ENCODE results near the gene IL1R1.

IL1R1 gene

DNA sequence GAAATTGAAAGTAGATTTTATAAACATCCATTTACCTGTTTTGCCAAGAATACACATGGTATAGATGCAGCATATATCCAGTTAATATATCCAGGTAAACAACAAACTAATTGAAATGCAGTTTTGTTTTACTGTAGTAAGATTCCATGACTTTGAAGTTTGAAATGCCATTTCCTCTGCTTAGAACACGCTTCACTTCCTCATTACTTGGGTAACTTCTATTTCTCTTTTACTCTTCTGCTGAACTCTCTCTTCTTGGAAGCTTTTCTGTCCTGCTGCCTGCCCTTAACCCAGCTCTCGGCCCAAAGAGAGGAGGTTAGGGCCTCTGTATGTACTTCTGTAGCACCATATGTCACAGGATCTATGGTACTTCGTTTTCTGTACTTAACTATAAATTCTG lies 30.2 kb downstream of the IL1R1 start:
- DNase-seq (ENCODE audit: low read depth, low spot score), result no peak

DNA sequence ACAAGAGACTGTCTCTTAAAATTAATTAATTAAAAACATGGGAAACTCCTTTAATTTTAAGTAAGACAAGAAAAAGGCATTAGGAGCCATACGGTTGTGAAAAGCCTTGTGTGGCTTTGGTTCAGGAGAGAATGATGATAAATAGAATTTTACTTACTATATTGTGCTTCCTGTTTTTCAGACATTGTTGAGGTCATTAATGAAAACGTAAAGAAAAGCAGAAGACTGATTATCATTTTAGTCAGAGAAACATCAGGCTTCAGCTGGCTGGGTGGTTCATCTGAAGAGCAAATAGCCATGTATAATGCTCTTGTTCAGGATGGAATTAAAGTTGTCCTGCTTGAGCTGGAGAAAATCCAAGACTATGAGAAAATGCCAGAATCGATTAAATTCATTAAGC lies 33.6 kb downstream of the IL1R1 start:
- no peak for DNase-seq (ENCODE audit: low read depth, low spot score)

DNA sequence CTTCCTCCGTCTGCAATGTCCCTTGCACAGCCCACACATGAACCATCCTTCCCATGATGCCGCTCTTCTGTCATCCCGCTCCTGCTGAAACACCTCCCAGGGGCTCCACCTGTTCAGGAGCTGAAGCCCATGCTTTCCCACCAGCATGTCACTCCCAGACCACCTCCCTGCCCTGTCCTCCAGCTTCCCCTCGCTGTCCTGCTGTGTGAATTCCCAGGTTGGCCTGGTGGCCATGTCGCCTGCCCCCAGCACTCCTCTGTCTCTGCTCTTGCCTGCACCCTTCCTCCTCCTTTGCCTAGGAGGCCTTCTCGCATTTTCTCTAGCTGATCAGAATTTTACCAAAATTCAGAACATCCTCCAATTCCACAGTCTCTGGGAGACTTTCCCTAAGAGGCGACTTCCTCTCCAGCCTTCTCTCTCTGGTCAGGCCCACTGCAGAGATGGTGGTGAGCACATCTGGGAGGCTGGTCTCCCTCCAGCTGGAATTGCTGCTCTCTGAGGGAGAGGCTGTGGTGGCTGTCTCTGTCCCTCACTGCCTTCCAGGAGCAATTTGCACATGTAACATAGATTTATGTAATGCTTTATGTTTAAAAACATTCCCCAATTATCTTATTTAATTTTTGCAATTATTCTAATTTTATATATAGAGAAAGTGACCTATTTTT lies 35.4 kb downstream of the IL1R1 start:
- DNase-seq (ENCODE audit: low read depth, low spot score), result no peak

DNA sequence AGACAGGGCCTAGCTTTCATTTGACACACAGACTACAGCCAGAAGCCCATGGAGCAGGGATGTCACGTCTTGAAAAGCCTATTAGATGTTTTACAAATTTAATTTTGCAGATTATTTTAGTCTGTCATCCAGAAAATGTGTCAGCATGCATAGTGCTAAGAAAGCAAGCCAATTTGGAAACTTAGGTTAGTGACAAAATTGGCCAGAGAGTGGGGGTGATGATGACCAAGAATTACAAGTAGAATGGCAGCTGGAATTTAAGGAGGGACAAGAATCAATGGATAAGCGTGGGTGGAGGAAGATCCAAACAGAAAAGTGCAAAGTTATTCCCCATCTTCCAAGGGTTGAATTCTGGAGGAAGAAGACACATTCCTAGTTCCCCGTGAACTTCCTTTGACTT lies 36.5 kb downstream of the IL1R1 start:
- no peak for DNase-seq (ENCODE audit: low read depth, low spot score)

DNA sequence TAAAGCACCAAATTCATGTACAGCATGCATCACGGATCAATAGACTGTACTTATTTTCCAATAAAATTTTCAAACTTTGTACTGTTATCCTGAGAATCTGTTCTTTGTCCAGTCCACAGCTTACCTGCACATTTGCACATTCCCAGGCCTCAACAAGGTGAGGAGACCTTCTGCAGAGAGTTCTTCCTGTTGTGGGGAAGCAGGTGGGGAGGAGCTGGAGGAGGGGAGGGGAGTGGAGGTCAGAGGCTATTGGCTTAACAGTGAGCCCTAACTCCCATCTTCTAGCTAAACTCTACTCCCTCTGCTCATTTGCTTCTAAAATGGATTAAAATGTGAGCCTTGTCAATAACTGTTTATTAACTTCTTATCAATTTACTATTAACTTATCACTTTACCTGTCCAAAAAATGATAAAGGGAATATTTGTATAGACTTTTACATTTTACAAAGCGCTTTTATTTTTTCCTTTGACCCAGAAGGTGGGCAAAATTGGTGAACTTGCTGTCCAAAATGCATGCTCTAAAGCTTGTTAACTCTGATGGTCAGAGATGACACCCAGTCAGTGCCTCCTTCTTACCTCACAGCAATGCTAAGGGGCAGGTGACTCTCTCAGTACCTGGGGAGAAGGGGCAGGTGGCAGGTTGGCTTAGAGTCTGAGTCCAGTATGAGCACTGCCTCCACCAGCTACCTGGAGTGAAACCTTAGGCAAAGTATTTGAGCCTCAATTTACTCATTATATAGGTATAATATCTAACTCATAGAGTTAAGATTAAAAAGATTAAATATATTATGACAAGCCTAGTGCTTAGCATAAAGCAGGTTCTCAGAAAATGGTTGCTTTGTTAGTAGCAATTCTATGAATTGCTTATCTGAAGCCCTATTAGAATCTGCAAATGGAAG lies 37.5 kb downstream of the IL1R1 start:
- no peak for DNase-seq (ENCODE audit: low read depth, low spot score)

DNA sequence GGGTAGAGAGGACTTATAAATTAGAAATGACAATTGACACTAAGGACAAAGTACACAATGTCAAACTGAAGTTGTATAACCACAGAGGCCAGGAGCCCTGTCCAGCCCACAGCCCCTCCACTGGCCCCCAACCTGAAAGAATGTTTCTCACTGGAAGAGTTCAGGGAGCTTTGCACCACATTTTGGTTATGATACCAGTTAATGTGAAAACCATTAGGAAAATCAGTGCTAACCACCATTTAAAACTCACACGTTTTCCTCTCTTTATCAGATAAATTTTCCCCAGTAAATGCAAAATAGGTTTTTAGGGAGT lies 38.1 kb downstream of the IL1R1 start:
- no peak for DNase-seq (ENCODE audit: low read depth, low spot score)

DNA sequence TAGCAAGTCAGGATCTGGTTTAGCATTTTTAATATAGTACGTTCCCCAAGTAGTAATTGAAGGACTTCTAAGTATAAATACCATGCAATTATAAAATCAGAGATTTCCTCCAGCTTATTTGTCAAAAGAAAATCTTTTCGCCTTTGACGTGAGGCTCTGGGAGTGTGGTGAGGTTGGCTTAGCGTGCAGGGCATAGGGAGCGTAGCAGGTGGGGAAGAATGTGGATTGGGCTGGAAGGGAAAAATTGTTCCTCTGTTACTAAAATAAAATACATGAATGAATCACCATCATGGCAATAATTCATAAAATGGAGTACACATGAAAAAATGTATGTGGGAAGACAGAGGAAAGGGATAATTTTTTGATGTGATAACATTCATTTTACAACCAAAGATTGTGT lies 38.8 kb downstream of the IL1R1 start:
- DNase-seq (ENCODE audit: low read depth, low spot score), result no peak

DNA sequence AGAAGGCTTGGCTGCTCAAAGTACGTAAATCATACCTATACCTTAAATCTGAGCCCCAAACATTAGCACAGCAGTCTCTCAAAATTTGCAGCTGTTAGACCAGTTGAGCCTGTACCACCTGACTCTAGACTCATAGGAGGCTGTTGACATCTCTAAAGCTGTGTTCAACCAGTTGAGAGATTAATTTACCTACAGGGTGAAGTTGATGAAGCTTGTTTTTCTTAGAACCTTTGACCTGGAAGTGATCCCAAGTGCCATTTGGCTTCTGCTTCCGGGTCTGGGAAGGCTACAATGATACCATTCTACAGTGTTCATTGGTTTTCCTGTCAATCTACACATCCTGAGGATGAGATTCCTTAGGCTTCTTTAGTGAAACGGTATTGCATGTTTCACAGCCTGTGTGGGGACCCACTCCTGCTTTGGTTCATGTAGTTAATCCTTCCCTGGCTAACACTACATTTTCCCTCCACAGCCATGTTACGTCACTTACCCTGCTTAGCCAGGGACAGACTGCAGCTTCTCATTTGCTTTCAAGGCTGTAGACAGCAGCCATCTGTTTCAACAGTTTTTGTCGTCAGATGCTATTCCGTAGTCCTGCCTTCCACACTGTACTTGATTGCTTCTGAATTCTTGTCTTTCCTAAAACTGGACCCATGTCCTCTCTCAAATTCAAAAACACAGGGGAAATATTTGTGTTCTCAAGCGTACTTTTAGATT lies 39.5 kb downstream of the IL1R1 start:
- no peak for DNase-seq (ENCODE audit: low read depth, low spot score)

DNA sequence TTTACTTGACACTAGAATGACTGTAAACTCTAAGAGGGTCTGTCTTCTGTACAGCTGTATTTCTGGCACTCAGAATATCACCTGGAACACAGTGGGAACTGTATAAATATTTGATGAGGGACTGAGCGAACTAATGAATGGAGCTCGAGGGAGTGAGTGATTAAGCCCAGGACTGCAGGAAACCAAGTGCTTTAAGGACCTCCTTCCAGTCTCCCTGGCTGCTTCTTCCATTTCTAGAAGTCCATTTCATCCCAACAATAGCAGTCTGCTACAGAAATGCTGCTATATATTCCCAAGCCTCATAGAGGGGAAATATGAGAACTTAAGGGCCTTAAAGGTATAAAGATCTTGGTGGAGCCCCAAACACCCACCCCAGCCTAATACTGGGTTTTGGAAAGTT lies 41.5 kb downstream of the IL1R1 start:
- DNase-seq (ENCODE audit: low read depth, low spot score), result no peak

DNA sequence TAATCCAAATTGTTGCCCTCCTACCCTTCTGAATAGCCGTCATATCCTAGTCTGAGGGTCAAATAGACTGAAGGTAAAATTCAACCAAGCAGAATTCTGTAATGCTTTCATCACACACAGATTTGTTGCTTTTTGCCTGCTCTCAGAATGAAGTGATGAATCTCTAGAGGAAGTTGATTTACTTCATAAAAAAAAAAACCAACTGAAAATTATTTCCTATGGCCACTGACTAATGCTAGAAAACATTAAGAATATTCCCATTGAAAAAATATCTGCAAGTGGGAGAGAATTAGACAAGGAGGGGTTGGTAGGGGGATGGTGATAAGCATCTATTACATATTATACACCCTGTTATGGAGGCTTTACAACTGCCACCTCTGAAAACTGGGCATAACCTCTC lies 42.0 kb downstream of the IL1R1 start:
- DNase-seq (ENCODE audit: low read depth, low spot score), result no peak

DNA sequence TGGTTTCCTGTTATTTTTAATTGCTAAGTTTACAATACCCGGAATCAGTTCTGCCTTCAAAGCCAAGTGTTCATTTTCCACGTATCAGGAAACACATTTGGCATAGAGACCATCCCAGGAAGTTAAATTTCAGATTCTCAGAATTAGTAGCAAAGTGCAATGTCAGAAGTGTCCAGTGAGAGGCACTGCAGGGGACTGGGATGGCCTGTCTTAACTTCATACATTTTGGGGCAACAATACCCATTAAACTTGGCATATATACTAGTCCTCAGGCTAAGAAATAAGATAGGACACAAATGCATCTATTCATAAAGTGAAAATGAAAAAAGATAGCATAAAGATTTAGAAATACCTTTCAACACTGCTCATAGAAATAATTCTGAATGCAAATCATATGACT lies 42.8 kb downstream of the IL1R1 start:
- DNase-seq (ENCODE audit: low read depth, low spot score), result no peak

DNA sequence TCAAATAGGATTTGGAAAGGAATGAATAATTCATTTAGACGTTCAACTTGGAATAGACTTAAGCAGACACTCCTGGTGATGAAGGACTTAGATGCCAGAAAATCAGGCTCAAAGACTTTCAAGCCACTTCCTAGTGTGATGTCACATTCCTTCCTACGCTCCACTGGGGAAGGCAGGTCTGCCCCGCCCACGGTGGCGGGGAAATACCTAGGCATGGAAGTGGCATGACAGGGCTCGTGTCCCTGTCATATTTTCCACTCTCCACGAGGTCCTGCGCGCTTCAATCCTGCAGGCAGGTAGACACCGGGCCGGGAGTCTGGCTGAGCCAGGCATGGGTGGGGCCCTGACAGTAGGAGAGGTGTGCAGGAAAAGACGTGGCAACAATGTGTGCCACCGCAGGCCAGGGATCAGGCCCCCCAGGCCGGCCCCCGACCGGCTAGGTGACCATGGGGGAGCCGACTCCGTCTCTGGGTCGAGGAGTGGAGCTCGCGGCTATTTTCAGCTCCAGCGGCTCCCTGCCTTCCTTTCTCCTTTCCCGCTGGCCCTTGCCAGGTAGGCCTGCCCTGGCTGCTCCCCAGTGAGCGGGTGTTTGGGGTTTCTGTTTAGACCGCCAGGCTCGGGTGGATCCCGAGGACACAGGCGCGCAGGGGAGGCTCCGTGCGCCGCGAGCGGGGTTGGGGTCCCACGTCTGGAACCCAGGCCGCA lies 44.4 kb downstream of the IL1R1 start, which contains the start of gene IL1RL2:
IL1RL2 (plus strand) TSS at position 233 of the 705 bp plus-strand sequence. CDS start 845 bp downstream, outside the sequence.
- peak; percentile 25 for DNase-seq (ENCODE audit: low read depth, low spot score)

DNA sequence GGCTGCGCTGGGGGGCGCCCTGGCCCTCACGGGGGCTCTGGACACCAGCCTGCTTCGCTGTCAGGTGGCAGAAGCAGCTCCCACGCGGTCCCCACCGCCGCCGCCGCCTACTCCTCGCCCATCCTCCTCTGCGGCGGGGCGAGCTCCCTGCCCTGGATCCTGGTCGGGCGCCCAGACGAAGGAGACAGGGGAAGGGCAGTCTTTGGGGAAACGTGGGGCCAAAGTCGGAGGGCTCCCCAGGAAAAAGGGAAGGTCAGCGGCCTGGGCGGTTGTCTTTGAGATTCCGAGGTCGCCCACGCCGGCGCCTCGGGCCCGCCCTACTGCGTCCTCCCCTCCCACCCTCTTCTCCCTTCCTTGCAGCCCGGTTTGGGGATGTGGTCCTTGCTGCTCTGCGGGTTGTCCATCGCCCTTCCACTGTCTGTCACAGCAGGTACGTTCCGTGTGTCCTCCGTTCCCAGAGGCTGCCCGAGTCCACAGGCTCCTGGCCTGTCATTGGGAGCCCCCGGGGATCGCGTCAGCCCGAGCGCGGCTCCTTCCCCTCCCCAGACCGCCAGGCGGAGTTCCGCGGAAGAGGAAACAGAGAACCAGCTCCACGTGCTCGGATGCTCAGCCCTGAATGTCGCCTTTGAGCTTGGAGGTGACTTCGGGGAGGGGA lies 45.1 kb downstream of the IL1R1 start:
- peak; percentile 57 for DNase-seq (ENCODE audit: low read depth, low spot score)

DNA sequence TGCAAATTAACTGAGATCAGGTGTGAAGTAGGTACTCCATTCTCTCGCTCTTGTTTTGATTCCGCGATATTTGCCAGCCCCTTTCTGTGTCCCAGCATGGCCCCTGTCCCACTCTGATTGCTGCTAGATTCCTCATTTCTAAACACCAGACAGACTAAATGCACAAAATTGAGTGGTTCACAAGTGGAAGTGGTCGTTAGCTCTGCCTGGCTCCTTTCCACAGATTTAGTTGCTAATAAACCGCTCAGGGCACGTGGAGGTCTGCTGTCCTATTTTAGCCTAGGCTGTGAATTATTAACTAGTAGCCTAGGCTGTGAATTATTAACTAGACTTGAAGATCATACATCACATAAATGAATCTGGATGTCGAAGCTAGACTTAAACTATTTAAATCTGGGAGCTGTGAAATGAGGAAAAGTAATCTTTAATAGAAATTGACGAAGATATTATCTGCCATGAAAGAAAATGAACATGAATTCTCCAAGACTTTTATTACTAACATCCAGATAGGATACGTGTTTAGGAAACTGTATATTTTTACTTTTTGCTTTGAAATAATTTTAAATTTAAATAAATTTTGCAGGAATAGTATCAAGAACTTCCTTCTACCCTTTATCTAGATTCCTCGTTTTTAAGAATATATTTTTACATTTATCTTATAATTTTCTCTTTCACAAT lies 48.0 kb downstream of the IL1R1 start:
- DNase-seq (ENCODE audit: low read depth, low spot score), result no peak

DNA sequence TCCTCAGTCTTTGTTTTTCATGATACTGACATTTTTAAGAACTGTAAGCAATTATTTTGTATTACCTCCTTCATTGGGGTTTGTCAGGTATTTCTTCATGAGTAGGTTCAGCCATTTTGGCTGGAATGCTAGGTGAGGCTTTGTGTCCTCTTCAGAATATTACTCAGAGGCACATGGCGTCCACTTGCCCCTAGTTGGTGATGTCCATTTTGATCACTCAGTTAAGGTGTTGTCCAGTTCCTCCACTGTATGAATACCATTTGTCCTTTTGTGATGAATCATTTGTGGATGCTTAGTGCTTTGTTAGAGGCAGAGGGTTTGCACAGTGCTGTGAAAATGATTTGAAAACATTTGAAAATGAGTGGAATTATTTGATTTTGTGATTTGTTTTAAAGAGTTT lies 49.0 kb downstream of the IL1R1 start:
- no peak for DNase-seq (ENCODE audit: low read depth, low spot score)

DNA sequence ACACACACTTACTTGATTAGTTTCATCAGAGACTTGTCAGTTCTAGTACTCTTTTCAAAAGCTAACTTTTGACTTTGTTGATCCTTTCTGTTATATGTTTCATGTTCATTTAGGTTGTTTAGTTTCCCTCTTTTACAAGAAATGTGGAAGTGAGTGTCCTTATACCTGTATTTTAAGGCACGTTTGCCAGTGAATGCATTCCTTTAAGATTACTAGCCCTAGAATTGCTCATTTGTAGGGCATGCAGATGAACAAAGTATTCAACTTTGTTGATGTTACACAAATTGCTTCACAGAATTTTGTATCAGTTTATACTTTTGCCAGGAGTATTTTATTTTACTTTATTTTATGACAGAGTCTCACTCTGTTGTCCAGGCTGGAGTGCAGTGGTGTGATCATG lies 50.5 kb downstream of the IL1R1 start:
- no peak for DNase-seq (ENCODE audit: low read depth, low spot score)

DNA sequence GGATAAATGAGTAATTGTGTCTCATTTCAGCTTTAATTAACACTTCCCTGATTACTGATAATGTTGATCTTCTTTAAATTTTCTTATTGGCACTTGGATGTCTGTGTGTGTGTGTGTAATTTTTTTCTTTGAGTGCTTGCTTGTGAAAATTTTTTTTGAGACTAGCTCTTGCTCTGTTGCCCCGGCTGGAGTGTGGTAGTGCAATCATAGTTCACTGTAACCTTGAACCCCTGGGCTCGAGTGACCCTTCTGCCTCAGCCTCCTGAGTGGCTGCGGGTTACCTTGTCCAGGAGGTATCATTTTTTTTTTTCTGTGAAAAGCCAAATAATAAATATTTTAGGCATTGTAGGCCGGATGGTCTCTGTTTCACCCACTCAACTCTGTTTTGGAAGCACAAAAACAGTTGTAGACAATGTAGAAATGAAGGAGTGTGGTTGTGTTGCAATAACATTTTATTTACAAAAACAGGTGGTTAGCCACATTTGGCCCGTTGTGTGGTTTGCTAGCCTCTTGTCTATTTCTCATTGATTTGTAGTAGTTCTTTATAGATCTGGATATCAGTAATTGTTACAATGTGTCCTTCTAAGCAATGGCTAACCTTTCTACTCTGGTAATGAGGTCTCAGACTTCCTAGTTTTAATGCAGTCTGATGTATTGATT lies 52.2 kb downstream of the IL1R1 start:
- no peak for DNase-seq (ENCODE audit: low read depth, low spot score)

DNA sequence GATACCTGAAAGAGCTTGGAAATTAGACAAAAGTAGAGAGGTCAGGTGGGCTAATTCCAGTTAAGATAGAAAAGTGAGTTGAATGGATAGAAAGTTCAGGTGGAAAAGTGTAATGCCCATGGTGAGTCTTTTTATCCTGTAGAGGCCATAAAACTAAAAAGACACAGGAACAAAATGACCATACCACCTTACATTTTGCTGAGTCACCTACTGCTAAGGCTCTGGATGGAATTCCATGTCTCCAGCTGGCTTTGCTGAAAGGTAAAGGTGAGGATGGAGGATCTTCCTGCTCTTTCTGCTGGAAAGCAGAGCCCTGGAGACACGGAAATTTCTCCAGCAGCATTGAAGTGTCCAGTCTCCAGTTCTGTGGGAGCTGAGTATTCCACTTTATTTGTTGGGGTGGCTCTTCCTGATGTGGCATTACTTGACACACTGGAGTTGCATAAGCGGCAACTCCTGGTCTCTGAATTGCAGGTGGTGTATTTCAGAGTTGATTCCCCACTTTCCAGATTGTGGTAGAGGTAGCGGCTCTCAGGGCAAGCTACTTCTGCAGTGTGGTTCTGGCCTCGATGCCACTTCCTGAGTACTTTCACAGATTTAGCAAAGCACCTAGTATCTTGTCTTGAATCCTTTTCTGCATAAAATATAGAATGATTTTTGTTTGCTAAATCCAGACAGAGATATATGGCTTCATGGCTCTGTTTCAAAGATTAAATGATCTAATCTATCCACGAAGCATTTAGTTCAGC lies 55.0 kb downstream of the IL1R1 start:
- DNase-seq (ENCODE audit: low read depth, low spot score), result no peak

DNA sequence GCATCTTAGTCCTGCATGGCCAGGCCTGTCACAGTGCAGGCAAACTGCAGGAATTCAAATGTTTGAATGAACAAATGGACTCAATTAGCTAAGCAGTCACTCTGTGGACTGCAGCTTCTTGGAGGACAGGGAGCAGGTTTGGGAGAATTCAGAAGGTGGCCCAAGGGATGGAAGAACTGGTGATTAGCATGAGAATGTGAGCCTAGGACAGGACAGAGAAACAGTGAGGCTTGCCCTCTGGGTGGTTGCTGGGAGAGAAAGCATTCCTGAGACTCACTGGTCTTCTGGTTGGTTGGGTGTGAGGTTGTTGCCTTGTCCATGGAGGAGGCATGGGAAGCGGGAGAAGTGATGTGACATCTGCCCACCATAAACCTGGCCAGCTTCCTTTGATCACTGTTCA lies 58.0 kb downstream of the IL1R1 start:
- peak; percentile 89 for DNase-seq (ENCODE audit: low read depth, low spot score)

DNA sequence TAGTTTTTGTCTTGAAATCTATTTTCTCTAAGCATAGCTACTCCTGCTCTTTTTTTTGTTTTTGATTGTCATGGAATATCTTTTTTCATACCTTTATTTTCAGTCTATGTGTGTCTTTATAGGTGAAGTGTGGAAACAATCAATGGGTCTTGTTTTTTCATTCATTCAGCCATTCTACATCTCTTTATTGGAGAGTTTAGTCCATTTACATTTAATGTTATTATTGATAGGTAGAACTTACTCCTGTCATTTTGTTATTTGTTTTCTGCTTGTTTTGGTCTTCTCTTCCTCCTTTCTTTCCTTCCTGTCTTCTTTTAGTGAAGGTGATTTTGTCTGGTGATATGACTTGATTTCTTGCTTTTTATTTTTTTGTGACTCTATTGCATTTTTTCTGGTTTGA lies 62.1 kb downstream of the IL1R1 start:
- no peak for DNase-seq (ENCODE audit: low read depth, low spot score)
